Erythroblast (primary cell): ENCODE results near the gene GPR25.

ENCODE experiments used
- DNase-seq, 2 experiments: peaks; one replicate each; lab custom pipeline; 2025; lab: John Stamatoyannopoulos, UW
- GATA1 ChIP-seq: IDR thresholded peaks from 2 replicates; pipeline ENCODE4 v1.6.1; 2011; ENCODE audit warnings: low read depth, mild to moderate bottlenecking, control low read depth, low read length, moderate library complexity
- POLR2A ChIP-seq: IDR thresholded peaks from 2 replicates; pipeline ENCODE4 v1.6.1; 2011; ENCODE audit warnings: mild to moderate bottlenecking, low read length

GPR25 gene

GRCh38 chr1:200862713-200863415 lies 9.9 kb upstream of the GPR25 start:
- no peak for DNase-seq
- TF ChIP-seq GATA1, result no peak
- no peak for TF ChIP-seq POLR2A

GRCh38 chr1:200866116-200866515 lies 6.7 kb upstream of the GPR25 start:
- no peak for DNase-seq
- no peak for TF ChIP-seq GATA1
- TF ChIP-seq POLR2A, result no peak

GRCh38 chr1:200866521-200866920 lies 6.3 kb upstream of the GPR25 start:
- TF ChIP-seq POLR2A, result no peak
- no peak for TF ChIP-seq GATA1
- DNase-seq, result no peak

- no peak for TF ChIP-seq POLR2A
- no peak for TF ChIP-seq GATA1
Observed at GRCh38 chr1:200867018-200867811, 5.6 kb upstream of the GPR25 start.

GRCh38 chr1:200869376-200869752 lies 3.4 kb upstream of the GPR25 start:
- TF ChIP-seq GATA1, result no peak
- TF ChIP-seq POLR2A, result no peak
- DNase-seq, result no peak

More at GRCh38 chr1:200867018-200867811, 5.6 kb upstream of the GPR25 start:
- DNase-seq, result no peak

- TF ChIP-seq GATA1 (no peak), POLR2A (no peak)
- no peak for DNase-seq
Observed at GRCh38 chr1:200869753-200870391, 2.9 kb upstream of the GPR25 start.

- DNase-seq, result no peak
- TF ChIP-seq GATA1, result no peak
- TF ChIP-seq POLR2A, result no peak
Observed at GRCh38 chr1:200873116-200873670, 412 bp downstream of the GPR25 start.

GRCh38 chr1:200873671-200874397 lies 1.1 kb downstream of the GPR25 start:
- TF ChIP-seq POLR2A, result no peak
- TF ChIP-seq GATA1, result no peak
- DNase-seq, result no peak

- DNase-seq, result no peak
Observed at GRCh38 chr1:200874694-200875093, 1.9 kb downstream of the GPR25 start.

GRCh38 chr1:200875416-200875815 lies 2.6 kb downstream of the GPR25 start:
- TF ChIP-seq GATA1 (no peak), POLR2A (no peak)
- DNase-seq, result no peak

More at GRCh38 chr1:200874694-200875093, 1.9 kb downstream of the GPR25 start:
- no peak for TF ChIP-seq GATA1
- no peak for TF ChIP-seq POLR2A

GRCh38 chr1:200877010-200877409 lies 4.2 kb downstream of the GPR25 start:
- no peak for TF ChIP-seq GATA1
- no peak for TF ChIP-seq POLR2A

GRCh38 chr1:200877839-200878551 lies 5.2 kb downstream of the GPR25 start:
- no peak for DNase-seq
- TF ChIP-seq GATA1 (no peak), POLR2A (no peak)

More at GRCh38 chr1:200877010-200877409, 4.2 kb downstream of the GPR25 start:
- DNase-seq, result no peak

- TF ChIP-seq GATA1 (no peak), POLR2A (no peak)
- DNase-seq, result no peak
Observed at GRCh38 chr1:200880212-200880611, 7.4 kb downstream of the GPR25 start.

GRCh38 chr1:200883118-200883517 lies 10.3 kb downstream of the GPR25 start:
- TF ChIP-seq GATA1, result no peak
- TF ChIP-seq POLR2A, result no peak

More at GRCh38 chr1:200883118-200883517, 10.3 kb downstream of the GPR25 start:
- no peak for DNase-seq
